HG03571 (cell line): Measurements from ENCODE around the gene SNHG17.
"Not testable (repeated sequence)": the region's sequence is repeated elsewhere in the genome, so short reads cannot be mapped to it uniquely, and the experiment has no call there.

Experiments used
- ATAC-seq: cut with Tn5 transposase; IDR thresholded peaks from one replicate; pipeline ENCODE4 v1.9.1; 2021; ENCODE audit not compliant: unreplicated experiment

Gene SNHG17

DNA sequence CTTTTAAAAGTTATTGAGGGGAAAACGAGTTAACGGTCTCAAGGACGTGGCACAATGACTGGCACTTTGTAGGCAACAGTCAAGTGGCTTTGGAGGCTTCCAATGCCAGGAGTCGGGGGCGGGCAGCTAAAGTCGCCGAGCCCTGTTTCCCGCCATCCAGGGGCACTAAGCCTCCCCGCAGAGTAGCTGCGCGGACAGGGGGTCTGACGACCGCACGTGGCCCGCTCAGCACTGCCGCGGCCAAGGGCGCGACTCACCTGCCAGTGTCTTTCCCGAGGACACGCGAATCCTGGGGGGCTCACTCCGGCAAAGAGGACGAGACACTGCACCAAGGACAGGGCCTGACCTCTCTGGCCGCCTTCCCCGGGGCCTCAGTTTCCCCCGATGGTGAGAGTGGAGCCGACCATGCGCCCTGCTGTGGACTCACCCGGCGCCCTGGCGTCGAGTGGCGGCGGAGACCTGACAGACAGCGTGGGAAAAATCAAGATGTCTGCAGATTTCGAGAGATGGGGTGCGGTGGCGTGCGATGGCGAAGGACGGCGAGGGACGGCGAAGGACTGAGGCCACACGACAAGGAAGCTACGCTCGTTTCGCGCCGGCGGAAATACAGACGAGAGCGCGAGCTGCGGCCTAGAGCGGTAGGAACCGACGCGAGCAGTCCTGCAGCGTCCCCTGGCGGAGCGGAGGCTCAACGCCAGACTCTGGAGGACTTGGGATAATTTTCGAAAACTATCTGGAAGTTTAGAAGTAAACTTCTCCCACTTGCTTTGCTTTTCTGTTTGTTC lies at the start of gene SNHG17:
Gene SNHG17 (minus strand): TSS at position 559 of the 785 bp plus-strand sequence.
- peak; percentile 57 for ATAC-seq

- ATAC-seq = no peak
These were observed 44.5 kb upstream of the SNHG17 start for GRCh38 chr20:38479596-38479995.

- no peak for ATAC-seq
These were observed 42.6 kb upstream of the SNHG17 start for GRCh38 chr20:38477747-38478146.

DNA sequence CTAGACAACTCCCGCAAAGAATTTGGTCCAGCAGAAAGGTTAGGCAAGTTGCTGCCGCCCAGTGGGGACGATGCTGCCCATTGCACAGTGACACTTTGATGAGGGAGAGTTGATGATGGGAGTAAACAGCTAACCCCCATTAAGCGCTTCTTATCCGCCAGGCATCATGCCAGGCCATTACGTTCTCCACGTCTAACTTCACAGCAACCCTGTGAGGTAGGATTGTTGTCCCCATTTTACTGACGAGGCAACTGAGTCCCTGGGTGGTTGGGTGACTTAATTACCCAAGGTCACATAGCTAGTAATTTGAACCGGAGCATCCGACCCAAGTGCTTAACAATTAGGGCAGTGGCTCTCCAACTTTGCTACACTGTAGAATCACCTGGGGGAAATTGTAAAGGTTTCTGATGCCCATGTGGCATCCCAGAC lies 38.3 kb upstream of the SNHG17 start:
- ATAC-seq = no peak

DNA sequence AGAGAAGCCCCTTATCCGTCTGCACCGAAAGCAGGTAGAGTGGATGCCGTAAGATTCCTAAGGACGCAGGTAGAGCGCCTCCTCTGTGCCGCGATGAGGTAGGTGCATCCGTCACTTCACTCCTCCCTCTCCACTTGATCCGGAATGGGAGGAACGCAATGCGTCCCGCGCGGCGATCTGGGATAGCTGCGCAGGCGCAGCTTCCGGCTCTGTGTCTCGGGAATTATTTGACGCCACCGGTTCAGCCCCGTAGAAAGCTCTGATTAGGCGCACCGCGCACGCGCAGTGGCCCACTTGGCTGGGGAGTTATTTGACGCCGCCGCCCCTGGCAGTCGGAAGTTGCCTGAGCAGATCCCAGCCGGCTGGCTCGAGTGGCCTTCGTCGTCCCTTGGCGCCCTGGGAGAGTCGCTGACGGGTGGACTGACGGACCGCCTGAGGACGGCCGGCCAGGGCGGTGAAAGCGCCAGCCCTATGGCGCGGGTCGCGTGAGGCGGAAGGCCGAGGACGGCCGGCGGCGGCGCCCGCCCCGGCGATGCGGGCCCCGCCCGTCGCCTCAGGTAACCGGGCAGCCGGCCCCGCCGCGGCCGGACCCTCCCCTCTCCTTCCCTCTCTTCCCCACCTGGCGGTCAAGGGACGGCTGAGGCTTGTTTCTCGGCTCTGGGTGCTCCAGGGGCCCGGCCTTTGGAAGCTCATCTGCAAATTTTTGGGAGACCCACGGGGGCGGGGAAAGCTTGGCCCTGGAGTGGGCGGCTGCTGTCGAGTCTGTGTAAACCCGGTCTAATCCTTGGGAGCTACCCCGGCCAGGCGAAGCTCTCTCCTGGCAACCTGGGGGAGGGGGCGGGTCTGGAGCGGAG lies 37.6 kb upstream of the SNHG17 start, which contains the start of gene RALGAPB:
Gene RALGAPB (plus strand): TSS at position 331 of the 854 bp plus-strand sequence. CDS start 15,590 bp downstream, outside the sequence.
- ATAC-seq = peak; percentile 91

DNA sequence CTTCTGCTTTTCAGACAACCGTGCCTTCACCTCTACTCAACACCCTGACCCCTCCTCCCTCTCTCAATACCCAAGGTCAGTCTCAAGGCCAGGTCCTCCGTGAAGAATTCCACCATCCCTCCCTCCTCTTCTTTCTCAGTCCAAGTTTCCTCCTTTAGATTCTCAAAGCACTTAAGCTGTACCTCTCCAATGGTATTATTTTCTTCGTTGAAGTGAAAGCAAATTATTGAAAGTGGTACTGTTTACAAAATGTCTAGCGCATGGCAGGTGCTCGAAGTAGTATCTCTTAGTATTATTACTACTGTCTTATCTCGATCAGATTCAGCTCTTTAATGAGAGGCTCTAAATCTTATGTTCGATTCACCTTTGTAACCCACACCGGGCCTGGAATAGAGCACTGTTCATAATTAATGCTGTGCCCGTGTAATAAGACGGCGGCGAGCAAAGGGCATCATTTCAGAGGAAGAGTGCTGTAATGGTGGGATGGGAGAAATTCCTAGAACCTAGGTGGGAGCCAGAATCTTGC lies 36.9 kb upstream of the SNHG17 start:
- ATAC-seq = no peak

GRCh38 chr20:38471245-38471644 lies 36.1 kb upstream of the SNHG17 start:
- no peak for ATAC-seq

GRCh38 chr20:38466983-38467382 lies 31.9 kb upstream of the SNHG17 start:
- ATAC-seq = no peak

GRCh38 chr20:38466171-38466570 lies 31.0 kb upstream of the SNHG17 start:
- ATAC-seq = no peak

- ATAC-seq = not testable (repeated sequence)
These were observed 26.4 kb upstream of the SNHG17 start for GRCh38 chr20:38461569-38461968.

DNA sequence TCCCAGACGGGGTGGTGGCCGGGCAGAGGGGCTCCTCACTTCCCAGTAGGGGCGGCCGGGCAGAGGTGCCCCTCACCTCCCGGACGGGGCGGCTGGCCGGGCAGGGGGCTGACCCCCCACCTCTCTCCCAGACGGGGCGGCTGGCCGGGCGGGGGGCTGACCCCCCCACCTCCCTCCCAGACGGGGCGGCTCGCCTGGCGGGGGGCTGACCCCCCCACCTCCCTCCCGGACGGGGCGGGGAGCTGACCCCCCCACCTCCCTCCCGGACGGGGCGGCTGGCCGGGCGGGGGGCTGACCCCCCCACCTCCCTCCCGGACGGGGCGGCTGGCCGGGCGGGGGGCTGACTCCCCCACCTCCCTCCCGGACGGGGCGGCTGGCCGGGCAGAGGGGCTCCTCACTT lies 26.0 kb upstream of the SNHG17 start:
- ATAC-seq = not testable (repeated sequence)

DNA sequence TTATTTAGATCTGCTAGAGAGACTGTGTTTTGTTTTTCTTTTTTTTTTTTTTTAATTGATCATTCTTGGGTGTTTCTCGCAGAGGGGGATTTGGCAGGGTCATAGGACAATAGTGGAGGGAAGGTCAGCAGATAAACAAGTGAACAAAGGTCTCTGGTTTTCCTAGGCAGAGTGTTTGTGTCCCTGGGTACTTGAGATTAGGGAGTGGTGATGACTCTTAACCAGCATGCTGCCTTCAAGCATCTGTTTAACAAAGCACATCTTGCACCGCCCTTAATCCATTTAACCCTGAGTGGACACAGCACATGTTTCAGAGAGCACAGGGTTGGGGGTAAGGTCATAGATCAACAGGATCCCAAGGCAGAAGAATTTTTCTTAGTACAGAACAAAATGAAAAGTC lies 25.5 kb upstream of the SNHG17 start:
- not testable (repeated sequence) for ATAC-seq

DNA sequence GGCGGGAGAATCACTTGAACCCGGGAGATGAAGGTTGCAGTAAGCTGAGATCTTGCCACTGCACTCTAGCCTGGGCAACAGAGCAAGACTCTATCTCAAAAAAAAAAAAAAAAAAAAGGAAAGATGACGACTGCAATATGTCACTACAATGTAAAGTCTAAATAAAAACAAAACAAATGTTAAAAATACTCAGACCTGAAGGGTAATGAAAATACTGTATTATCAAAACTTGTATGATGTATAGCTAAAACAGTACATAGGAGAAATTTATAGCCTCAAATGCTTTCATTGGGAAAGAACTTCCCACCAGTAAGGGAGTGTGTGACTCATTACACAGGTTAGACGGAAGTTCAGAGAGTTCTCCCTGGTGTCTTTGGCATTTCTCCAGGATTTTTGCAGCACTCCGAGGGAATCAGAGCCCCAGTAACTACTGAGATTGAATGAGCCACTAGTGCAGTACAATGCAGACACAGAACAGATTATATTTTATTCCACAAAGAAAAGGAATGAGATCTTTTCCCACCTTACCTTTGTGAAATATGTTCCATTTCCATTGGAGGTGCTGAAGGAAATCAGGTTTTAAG lies 25.0 kb upstream of the SNHG17 start:
- ATAC-seq = no peak

- ATAC-seq = no peak
These were observed 23.2 kb upstream of the SNHG17 start for GRCh38 chr20:38458314-38458713.

- ATAC-seq = no peak
These were observed 19.7 kb upstream of the SNHG17 start for GRCh38 chr20:38454556-38455473.

GRCh38 chr20:38453941-38454340 lies 18.8 kb upstream of the SNHG17 start:
- peak; percentile 71 for ATAC-seq

- ATAC-seq = no peak
These were observed 17.9 kb upstream of the SNHG17 start for GRCh38 chr20:38452880-38453624.

GRCh38 chr20:38450412-38450975 lies 15.4 kb upstream of the SNHG17 start:
- no peak for ATAC-seq

DNA sequence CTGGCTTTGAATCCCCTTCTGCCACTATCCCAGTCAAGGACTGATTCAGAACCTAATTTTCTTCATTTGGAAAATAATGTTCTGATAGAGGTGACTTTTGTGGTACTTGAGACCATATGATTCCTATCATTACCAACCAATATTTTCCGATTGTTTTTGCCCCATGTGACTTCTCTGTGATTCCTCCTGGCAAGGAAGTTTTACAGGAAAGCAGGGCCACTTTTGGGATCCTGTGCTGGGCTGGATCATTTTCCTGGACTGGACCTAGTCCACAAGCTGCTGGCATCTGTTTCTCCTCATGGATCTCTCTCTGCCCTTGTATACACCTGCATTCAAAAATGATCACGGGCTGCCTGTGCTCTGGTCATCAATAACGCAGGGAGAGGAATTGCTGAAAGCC lies 13.9 kb upstream of the SNHG17 start:
- no peak for ATAC-seq
